HEK293T (cell line): Measurements from ENCODE around the gene PLCXD3.

Source experiments
- CTBP1 ChIP-seq: fragments of 450-650 bp; IDR thresholded peaks from 2 replicates; pipeline ENCODE4 v1.6.1; 2016; ENCODE audit warnings: borderline replicate concordance
- ELF4 ChIP-seq: fragments of 450-650 bp; IDR thresholded peaks from 2 replicates; pipeline ENCODE4 v1.6.1; 2017; ENCODE audit warnings: antibody characterized with exemption
- FOXA1 ChIP-seq: fragments of 450-650 bp; IDR thresholded peaks from 2 replicates; pipeline ENCODE4 v1.6.1; 2016; ENCODE audit warnings: mild to moderate bottlenecking
- FOXK2 ChIP-seq: fragments of 450-650 bp; IDR thresholded peaks from 2 replicates; pipeline ENCODE4 v1.6.1; 2016; ENCODE audit warnings: mild to moderate bottlenecking
- FOXM1 ChIP-seq: fragments of 450-650 bp; IDR thresholded peaks from 2 replicates; pipeline ENCODE4 v1.6.1; 2017; ENCODE audit warnings: mild to moderate bottlenecking, borderline replicate concordance
- SP1 ChIP-seq: fragments of 450-650 bp; IDR thresholded peaks from 2 replicates; pipeline ENCODE4 v1.6.1; 2017
- SUZ12 ChIP-seq: fragments of 450-650 bp; IDR thresholded peaks from 2 replicates; pipeline ENCODE4 v1.6.1; 2016; ENCODE audit warnings: mild to moderate bottlenecking
- ZNF384 ChIP-seq: fragments of 450-650 bp; IDR thresholded peaks from 2 replicates; pipeline ENCODE4 v1.6.1; 2016
- TF ChIP-seq, protein P1 (sequence below): fragments of 450-650 bp; IDR thresholded peaks from 2 replicates; pipeline ENCODE4 v1.6.1; 2016

GRCh38 chr5:41277476-41278245, 232.7 kb downstream of the PLCXD3 start:
- no peak for TF ChIP-seq FOXK2
- TF ChIP-seq, protein P1, sequence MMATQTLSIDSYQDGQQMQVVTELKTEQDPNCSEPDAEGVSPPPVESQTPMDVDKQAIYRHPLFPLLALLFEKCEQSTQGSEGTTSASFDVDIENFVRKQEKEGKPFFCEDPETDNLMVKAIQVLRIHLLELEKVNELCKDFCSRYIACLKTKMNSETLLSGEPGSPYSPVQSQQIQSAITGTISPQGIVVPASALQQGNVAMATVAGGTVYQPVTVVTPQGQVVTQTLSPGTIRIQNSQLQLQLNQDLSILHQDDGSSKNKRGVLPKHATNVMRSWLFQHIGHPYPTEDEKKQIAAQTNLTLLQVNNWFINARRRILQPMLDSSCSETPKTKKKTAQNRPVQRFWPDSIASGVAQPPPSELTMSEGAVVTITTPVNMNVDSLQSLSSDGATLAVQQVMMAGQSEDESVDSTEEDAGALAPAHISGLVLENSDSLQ: no peak
- TF ChIP-seq SUZ12: no peak
- TF ChIP-seq SP1: no peak
- no peak for TF ChIP-seq FOXM1
- TF ChIP-seq FOXA1: no peak
- no peak for TF ChIP-seq ELF4
- no peak for TF ChIP-seq ZNF384
- TF ChIP-seq CTBP1: no peak
